ENCODE measurements around the gene DCANP1. TPM values are rescaled to one million over a fixed set of nuclear protein-coding genes. Genes with fewer than 3 reads are reported as not detected.

The DCANP1 gene
- total and polyA plus RNA-seq, 9 of the 15 experiments (the other 6 are each of a cell fraction or from before 2014, with no cell fraction given): not detected

DNA sequence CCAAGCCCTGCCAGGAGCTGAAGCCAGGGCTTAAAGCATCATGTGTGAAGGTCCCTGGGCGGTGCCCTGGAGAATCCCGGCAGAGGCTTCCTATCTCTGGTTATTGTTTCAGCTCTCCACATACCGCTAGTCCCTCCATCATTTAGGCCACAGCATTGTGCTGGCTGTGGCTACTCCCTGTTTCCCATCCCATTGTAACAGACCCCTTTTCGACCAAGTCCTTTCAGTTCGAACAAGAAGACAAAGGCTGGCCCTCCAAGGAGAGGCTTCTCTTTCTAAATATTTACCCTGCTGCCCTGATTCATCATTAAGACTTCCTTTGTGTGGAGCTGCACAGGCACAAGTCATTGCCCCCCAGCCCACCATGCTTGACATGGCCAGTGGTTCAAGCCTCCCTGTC lies 47.0 kb upstream of the DCANP1 start (continued):
- no peak for TF ChIP-seq PYGO2 (tag; IDR thresholded peaks at IDR 0.05)
- TF ChIP-seq HMG20B (CRISPR knock-in tag; IDR thresholded peaks at IDR 0.05): no peak
- TF ChIP-seq MBD2 (IDR thresholded peaks at IDR 0.05; ENCODE audit: borderline replicate concordance, low read depth): no peak

DNA sequence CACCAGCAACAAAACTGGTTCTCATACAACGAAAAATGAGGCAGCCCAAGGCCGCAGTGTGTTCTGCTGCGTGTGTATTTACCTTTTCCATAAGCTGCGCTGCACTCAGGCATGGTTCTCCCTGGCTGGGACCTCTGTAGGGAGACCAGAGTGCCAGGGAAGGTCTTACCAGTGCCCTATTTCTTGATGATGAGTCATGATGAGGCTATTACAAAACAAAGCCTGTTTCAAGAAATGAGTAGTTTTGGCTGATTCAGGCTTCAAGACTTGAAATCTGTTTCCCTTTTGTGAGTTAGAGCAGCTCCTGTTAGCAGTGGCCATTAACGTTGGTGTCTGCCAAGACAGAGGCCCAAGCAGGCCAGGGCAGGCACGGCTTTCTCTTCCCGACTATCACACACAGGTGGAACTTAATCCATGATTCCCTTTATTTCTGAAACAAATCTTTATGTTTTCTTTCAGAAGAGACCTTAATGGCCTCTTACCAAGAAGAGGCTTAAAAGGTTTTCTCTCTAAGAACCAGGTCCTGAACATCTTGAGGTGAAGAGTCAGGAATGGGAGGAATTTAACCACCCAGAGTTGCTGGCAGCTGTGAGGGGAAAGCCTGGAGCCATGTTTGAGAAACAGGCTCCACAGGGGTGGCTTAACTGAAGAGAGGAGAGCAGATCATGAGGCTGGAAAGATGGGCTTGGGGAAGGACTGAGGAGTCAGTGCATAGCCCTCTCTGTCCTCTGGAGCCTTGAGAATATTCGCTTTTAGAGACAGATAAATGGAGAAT lies 46.4 kb upstream of the DCANP1 start:
- no peaks in the 10 kb centered on the region for H3K9me3 ChIP-seq (replicated peaks; ENCODE audit: control insufficient read depth, insufficient read depth, low read depth, low read length)
- no peak overlapping the region for H3K4me3 ChIP-seq
- BruUV-seq (replicated peaks): no TSS peak
- peak; percentile 59 for FAIRE-seq
- intact Hi-C loops (cut with micrococcal nuclease) (no loop called here), in situ Hi-C loops (cut with MboI) (no loop called here)
- H3K9ac ChIP-seq (ENCODE audit: insufficient read depth in 1 of 2, low read depth in 2 of 2, low read length in 2 of 2): no peak overlapping the region
- DNase-seq (ENCODE audit: extremely low read depth in 1 of 4, low spot score in 3 of 4): no peak
- no peaks in the 10 kb centered on the region for H3K9me1 ChIP-seq (ENCODE audit: control insufficient read depth, insufficient read depth, low read length)
- TF ChIP-seq CEBPG (CRISPR knock-in tag; IDR thresholded peaks at IDR 0.05) (no peak), CEBPG (tag; conservative IDR thresholded peaks at IDR 0.05 in 1 of 2, IDR thresholded peaks at IDR 0.05 in 1 of 2) (no peak), ATF3 (IDR thresholded peaks at IDR 0.05) (peak; percentile 56; the same call in 1 of the 2 replicates), ATF3 (CRISPR knock-in tag; conservative IDR thresholded peaks at IDR 0.05) (no peak), ZKSCAN3 (CRISPR knock-in tag; IDR thresholded peaks at IDR 0.05) (no peak), HOMEZ (CRISPR knock-in tag; IDR thresholded peaks at IDR 0.05) (no peak), FOSL1 (tag; conservative IDR thresholded peaks at IDR 0.05) (peak; percentile 52)
- no peaks in the 10 kb centered on the region for H3K36me3 ChIP-seq (ENCODE audit: control insufficient read depth, insufficient read depth, low read length)
- no peak overlapping the region for H3K4me2 ChIP-seq (ENCODE audit: insufficient read depth, low read length)
- ChIA-PET POLR2A (interaction anchor here (0.6 to 1.0 kb wide), 4 partner anchors 9 to 21 kb away, joined by 3 read pairs; no protein-coding TSS in a partner anchor), CTCF (ENCODE audit: low intra/inter-chr PET ratio) (no interaction called here)
- no peaks in the 10 kb centered on the region for H3K79me2 ChIP-seq (ENCODE audit: control insufficient read depth, insufficient read depth, low read length)
- 32% methylated on average over 8 of the region's 8 CpGs for WGBS (ENCODE audit: insufficient coverage, low coverage, missing lambda C conversion rate)
- peaks cover 10% of the 10 kb centered on the region for H4K20me1 ChIP-seq (replicated peaks; ENCODE audit: control insufficient read depth, insufficient read depth, low read length)
- no peak overlapping the region; the same call in 1 of the 2 replicates for H2AFZ ChIP-seq (ENCODE audit: low read depth, low read length)
- H3K4me1 ChIP-seq (replicated peaks in 1 of 2; ENCODE audit: control insufficient read depth in 2 of 2, insufficient read depth in 2 of 2, low read length in 2 of 2): peaks cover 8 to 32% of the 10 kb centered on the region in 2 experiments; a peak in 4 of 5 replicates
- H3K27ac ChIP-seq (ENCODE audit: extremely low read depth, low read depth, low read length): no peak overlapping the region
- H3K27me3 ChIP-seq (ENCODE audit: control insufficient read depth in 2 of 2, insufficient read depth in 2 of 2, low read length in 2 of 2): peaks cover 0 to 9% of the 10 kb centered on the region in 2 experiments; a peak in 1 of 5 replicates
- ATAC-seq: no peak
